ENCODE results near the gene ZRSR2.

GRCh38 chrX:15825936-15826335, 35.7 kb downstream of the ZRSR2 start:
- no peak for TF ChIP-seq CTCF (IDR thresholded peaks at IDR 0.05)
- no peak for TF ChIP-seq GABPA (IDR thresholded peaks at IDR 0.05; ENCODE audit: low read depth)
- TF ChIP-seq RAD21 (IDR thresholded peaks at IDR 0.05; ENCODE audit: low read length), result no peak
- no peak for TF ChIP-seq SIN3A (IDR thresholded peaks at IDR 0.05; ENCODE audit: borderline replicate concordance, low read depth, low read length)
- no peak for TF ChIP-seq NFIC (IDR thresholded peaks at IDR 0.05; ENCODE audit: borderline replicate concordance)
- no peak for TF ChIP-seq RFX5 (IDR thresholded peaks at IDR 0.05; ENCODE audit: low read length)
- no peak for TF ChIP-seq RCOR1 (IDR thresholded peaks at IDR 0.05; ENCODE audit: low read length)
